ENCODE measurements around the gene ANXA4.
"Not testable (repeated sequence)": the region's sequence is repeated elsewhere in the genome, so short reads cannot be mapped to it uniquely, and the experiment has no call there.

Gene ANXA4

GRCh38 chr2:69771461-69771860, 29.5 kb downstream of the ANXA4 start:
- no peak for DNase-seq (ENCODE audit: low read depth, low spot score)
- no peak overlapping the region for H3K4me3 ChIP-seq (ENCODE audit: low read length)

GRCh38 chr2:69773206-69773605, 31.3 kb downstream of the ANXA4 start:
- no peak overlapping the region for H3K4me3 ChIP-seq (ENCODE audit: low read length)
- DNase-seq (ENCODE audit: low read depth, low spot score) = no peak

- H3K4me3 ChIP-seq (ENCODE audit: low read length); DNase-seq (ENCODE audit: low read depth, low spot score): not testable (repeated sequence)
Measured at GRCh38 chr2:69774258-69774983, 32.5 kb downstream of the ANXA4 start.

- H3K4me3 ChIP-seq (ENCODE audit: low read length) = no peak overlapping the region
Measured at GRCh38 chr2:69774984-69775982, 33.3 kb downstream of the ANXA4 start.

GRCh38 chr2:69776886-69777785, 35.2 kb downstream of the ANXA4 start:
- DNase-seq (ENCODE audit: low read depth, low spot score) = no peak
- no peak overlapping the region for H3K4me3 ChIP-seq (ENCODE audit: low read length)

More at GRCh38 chr2:69774984-69775982, 33.3 kb downstream of the ANXA4 start:
- DNase-seq (ENCODE audit: low read depth, low spot score) = peak; percentile 85

- no peak overlapping the region for H3K4me3 ChIP-seq (ENCODE audit: low read length)
- no peak for DNase-seq (ENCODE audit: low read depth, low spot score)
Measured at GRCh38 chr2:69777786-69778105, 35.8 kb downstream of the ANXA4 start.

GRCh38 chr2:69779258-69780001, 37.5 kb downstream of the ANXA4 start:
- DNase-seq (ENCODE audit: low read depth, low spot score) = no peak

GRCh38 chr2:69780921-69781320, 39.0 kb downstream of the ANXA4 start:
- no peak overlapping the region for H3K4me3 ChIP-seq (ENCODE audit: low read length)
- DNase-seq (ENCODE audit: low read depth, low spot score) = no peak

More at GRCh38 chr2:69779258-69780001, 37.5 kb downstream of the ANXA4 start:
- H3K4me3 ChIP-seq (ENCODE audit: low read length) = no peak overlapping the region

- no peak for DNase-seq (ENCODE audit: low read depth, low spot score)
Measured at GRCh38 chr2:69781321-69782248, 39.7 kb downstream of the ANXA4 start.

GRCh38 chr2:69784228-69784627, 42.3 kb downstream of the ANXA4 start:
- no peak for DNase-seq (ENCODE audit: low read depth, low spot score)

More at GRCh38 chr2:69781321-69782248, 39.7 kb downstream of the ANXA4 start:
- no peak overlapping the region for H3K4me3 ChIP-seq (ENCODE audit: low read length)

GRCh38 chr2:69785358-69785757, 43.4 kb downstream of the ANXA4 start:
- DNase-seq (ENCODE audit: low read depth, low spot score) = no peak

More at GRCh38 chr2:69784228-69784627, 42.3 kb downstream of the ANXA4 start:
- no peak overlapping the region for H3K4me3 ChIP-seq (ENCODE audit: low read length)

GRCh38 chr2:69786052-69786560, 44.2 kb downstream of the ANXA4 start:
- no peak overlapping the region for H3K4me3 ChIP-seq (ENCODE audit: low read length)
- no peak for DNase-seq (ENCODE audit: low read depth, low spot score)

More at GRCh38 chr2:69785358-69785757, 43.4 kb downstream of the ANXA4 start:
- H3K4me3 ChIP-seq (ENCODE audit: low read length) = no peak overlapping the region

- no peak for DNase-seq (ENCODE audit: low read depth, low spot score)
- no peak overlapping the region for H3K4me3 ChIP-seq (ENCODE audit: low read length)
Measured at GRCh38 chr2:69789175-69789721, 47.3 kb downstream of the ANXA4 start.

- no peak overlapping the region for H3K4me3 ChIP-seq (ENCODE audit: low read length)
- no peak for DNase-seq (ENCODE audit: low read depth, low spot score)
Measured at GRCh38 chr2:69789772-69790600, 48.1 kb downstream of the ANXA4 start.

- H3K4me3 ChIP-seq (ENCODE audit: low read length) = no peak overlapping the region
- DNase-seq (ENCODE audit: low read depth, low spot score) = no peak
Measured at GRCh38 chr2:69790601-69790959, 48.6 kb downstream of the ANXA4 start.

GRCh38 chr2:69791045-69791444, 49.1 kb downstream of the ANXA4 start:
- no peak for DNase-seq (ENCODE audit: low read depth, low spot score)
- no peak overlapping the region for H3K4me3 ChIP-seq (ENCODE audit: low read length)
